Activated effector memory CD4-positive, alpha-beta T cell treated with anti-CD3 and anti-CD28 coated beads, Interleukin-2, amount 50 U/mL, for 16 hours (primary cell): ENCODE data around the gene ATP5F1D.

Experiments
- DNase-seq: peaks from one replicate; pipeline ENCODE4 v3.0.0-alpha.2; 2020

Gene ATP5F1D

GRCh38 chr19:1248139-1248785 lies 6.7 kb downstream of the ATP5F1D start, which contains the start of gene MIDN:
MIDN (plus strand) TSS chr19:1248583; CDS start chr19:1250297, 1,714 bp downstream.
- peak; percentile 91 for DNase-seq

GRCh38 chr19:1248786-1249297 lies 7.3 kb downstream of the ATP5F1D start:
- DNase-seq: peak; percentile 94

GRCh38 chr19:1249298-1249989 lies 7.9 kb downstream of the ATP5F1D start:
- peak; percentile 97 for DNase-seq

GRCh38 chr19:1249990-1250436 lies 8.5 kb downstream of the ATP5F1D start:
- DNase-seq: no peak

- peak; percentile 81 for DNase-seq
Observed at GRCh38 chr19:1250437-1251260, 9.1 kb downstream of the ATP5F1D start.

- DNase-seq: peak; percentile 88
Observed at GRCh38 chr19:1251330-1252220, 10.0 kb downstream of the ATP5F1D start.

GRCh38 chr19:1252221-1252820 lies 10.8 kb downstream of the ATP5F1D start:
- DNase-seq: peak; percentile 85

GRCh38 chr19:1252821-1253513 lies 11.4 kb downstream of the ATP5F1D start:
- peak; percentile 89 for DNase-seq

- no peak for DNase-seq
Observed at GRCh38 chr19:1253514-1254080, 12.0 kb downstream of the ATP5F1D start.

GRCh38 chr19:1254081-1254527 lies 12.6 kb downstream of the ATP5F1D start:
- DNase-seq: no peak

GRCh38 chr19:1254530-1255185 lies 13.1 kb downstream of the ATP5F1D start:
- no peak for DNase-seq

GRCh38 chr19:1255186-1256161 lies 13.9 kb downstream of the ATP5F1D start:
- DNase-seq: no peak

- DNase-seq: no peak
Observed at GRCh38 chr19:1256646-1257474, 15.3 kb downstream of the ATP5F1D start.

- DNase-seq: no peak
Observed at GRCh38 chr19:1257475-1258162, 16.1 kb downstream of the ATP5F1D start.

GRCh38 chr19:1258163-1258492 lies 16.6 kb downstream of the ATP5F1D start:
- DNase-seq: no peak

GRCh38 chr19:1258707-1259205 lies 17.2 kb downstream of the ATP5F1D start:
- no peak for DNase-seq

- peak; percentile 92 for DNase-seq
Observed at GRCh38 chr19:1259206-1259875, 17.8 kb downstream of the ATP5F1D start.
